Measurements from ENCODE around the gene YIPF6.

- TF ChIP-seq CTCF (IDR thresholded peaks at IDR 0.05) (no peak), POLR2A (IDR thresholded peaks at IDR 0.05) (no peak), EP300 (IDR thresholded peaks at IDR 0.05) (no peak)
Measured at GRCh38 chrX:68455151-68455510, 43.7 kb upstream of the YIPF6 start.
